ENCODE results near the gene IFITM2.
A peak's percentile ranks its signal among the peaks of the same experiment; 100 is the strongest.

Gene IFITM2

GRCh38 chr11:293271-293851 is 14.3 kb upstream of the IFITM2 start:
- no peak for DNase-seq (ENCODE audit: low read depth, low spot score)

- no peak for DNase-seq (ENCODE audit: low read depth, low spot score)
Observed at GRCh38 chr11:293852-294661, 13.6 kb upstream of the IFITM2 start.

- DNase-seq (ENCODE audit: low read depth, low spot score): no peak
Observed at GRCh38 chr11:294780-295179, 12.8 kb upstream of the IFITM2 start.

DNA sequence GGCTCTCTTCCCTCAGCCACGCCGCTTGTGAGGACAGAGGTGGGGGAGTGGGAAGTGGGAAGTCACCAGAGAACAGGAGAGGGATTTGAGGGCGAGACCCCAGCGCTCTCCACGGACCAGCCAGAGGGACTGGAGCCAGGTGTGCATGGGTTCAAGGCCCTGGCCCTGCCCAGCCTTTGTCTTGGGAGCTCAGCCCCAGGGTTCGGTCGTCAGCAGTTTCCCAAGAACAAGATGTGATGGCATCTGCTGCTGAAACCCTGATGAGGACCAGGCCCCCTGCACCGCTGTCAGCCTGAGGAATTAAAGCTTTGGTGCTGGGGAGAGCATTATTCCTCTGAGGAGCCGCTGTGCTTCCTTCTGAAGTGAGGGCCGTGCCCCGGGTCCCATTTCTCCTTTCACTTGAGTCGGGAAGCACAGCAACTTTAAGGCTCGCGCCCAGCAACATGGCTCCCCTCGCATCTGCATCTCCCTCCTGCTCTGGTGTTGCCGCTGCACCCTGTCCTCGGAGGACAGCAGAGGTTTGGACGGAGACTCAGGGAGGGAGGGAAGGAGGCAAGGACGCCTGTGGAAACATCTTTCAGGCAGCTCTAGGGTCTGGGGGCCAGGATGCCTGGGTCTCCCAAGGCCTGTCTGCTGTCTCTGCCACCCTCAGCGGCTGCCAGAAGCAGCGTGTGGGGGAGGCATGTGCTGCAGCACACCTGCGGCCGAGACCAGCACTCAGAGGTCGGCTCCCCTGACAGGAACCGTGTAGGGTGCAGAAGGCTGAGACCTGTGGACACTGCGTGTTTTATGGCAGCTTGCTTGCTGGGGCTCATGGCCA is 12.1 kb upstream of the IFITM2 start:
- no peak for DNase-seq (ENCODE audit: low read depth, low spot score)

GRCh38 chr11:296171-297050 is 11.2 kb upstream of the IFITM2 start:
- DNase-seq (ENCODE audit: low read depth, low spot score): no peak

DNA sequence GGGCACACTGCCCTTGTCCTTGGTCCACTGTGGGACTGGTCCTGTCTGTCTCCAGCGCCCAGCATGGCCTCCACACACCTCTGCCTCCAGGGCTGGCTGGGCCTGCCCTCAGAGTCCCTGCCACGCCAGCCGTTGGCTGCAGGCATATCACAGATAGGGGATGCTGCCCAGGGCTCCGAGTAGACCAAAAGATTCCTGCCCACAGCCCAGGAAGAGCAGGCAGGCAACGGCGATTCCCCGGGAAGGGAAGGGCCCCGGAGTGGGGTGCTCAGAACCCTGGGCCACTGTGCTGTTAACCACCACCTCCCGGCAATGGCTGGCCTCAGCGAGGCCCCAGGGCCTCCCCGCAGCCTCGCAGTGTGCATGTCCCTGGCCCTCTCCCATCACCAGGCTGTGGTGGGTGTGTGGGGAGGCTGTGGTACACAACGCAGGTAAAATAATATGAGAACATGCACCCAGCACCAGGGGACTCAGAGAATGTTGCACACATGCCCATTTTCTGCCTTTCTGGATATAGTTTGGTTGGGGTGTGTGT is 10.5 kb upstream of the IFITM2 start:
- no peak for DNase-seq (ENCODE audit: low read depth, low spot score)

- DNase-seq (ENCODE audit: low read depth, low spot score): no peak
Observed at GRCh38 chr11:297586-298405, 9.8 kb upstream of the IFITM2 start.

DNA sequence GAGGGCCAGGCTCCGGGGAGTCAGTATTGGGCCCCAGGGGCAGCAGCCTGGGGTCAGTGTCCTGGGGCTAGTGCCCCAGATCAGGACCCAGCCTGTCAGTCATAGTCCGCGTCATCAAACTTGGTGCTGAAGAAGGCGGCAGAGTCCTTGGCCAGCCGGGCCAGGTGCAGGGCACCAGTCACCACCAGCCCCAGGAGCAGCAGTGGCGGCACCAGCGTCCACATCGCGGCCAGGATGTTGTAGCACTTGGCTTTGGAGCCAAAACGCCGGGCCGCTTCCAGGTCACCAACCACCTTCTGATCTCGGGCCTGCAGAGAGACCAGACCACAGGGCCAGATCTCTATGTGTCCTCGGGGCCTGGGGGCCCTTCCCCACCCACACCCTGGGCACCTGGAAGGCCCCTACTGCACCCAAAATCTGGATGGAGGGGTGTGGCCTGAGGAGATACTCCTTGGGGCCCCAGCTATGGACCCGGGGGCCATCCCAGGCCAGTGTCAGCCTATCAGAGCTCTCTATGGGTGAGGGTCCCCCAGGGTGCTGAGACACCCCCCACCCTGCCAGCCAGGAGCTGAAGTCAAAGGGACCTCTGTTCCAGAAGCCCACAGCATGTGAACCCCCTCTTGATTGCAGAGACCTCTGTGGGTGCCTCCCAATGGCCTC is 9.1 kb upstream of the IFITM2 start:
- DNase-seq (ENCODE audit: low read depth, low spot score): no peak

- DNase-seq (ENCODE audit: low read depth, low spot score): no peak
Observed at GRCh38 chr11:299081-299891, 8.3 kb upstream of the IFITM2 start, which contains the start of gene IFITM5. Gene IFITM5, minus strand, starts transcription at chr11:299526. Its CDS starts 36 bp downstream, at chr11:299490.

DNA sequence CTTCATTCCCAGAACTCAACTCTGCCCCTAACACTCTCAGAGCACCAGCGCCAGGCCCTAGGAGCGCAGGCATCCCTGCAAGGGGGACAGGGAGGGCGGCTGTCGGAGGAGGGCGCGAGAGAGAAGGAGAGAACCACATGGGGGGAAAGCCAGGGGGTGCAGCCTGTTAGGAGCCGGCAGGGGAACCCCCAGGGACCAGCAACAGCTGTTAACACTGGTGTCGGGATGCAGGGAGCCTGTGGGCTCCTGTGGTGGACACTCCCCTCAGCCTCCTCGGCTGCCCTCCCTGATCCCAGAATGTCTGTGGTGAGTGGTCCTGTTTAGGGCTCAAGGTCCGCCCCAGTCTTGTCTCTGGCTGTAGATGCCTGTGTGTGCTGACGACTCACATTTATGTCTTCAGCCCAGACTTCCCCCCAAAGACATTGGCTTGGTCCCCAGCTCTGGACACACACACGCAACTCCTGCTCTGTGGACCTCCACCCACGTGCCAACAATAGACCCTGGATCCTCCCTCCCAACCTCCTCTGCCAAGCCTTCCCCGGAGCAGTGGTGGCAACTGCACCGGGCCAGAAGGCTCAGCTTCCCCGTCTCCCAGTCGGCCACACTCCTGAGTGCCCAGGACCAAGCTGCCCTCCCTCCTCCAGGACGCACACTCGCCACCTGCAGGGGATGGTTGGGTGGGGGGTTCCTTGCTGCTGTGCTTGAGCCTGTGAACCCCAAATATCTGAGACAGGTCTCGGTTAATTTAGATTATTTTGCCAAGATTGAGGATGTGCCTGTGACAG is 7.5 kb upstream of the IFITM2 start:
- DNase-seq (ENCODE audit: low read depth, low spot score): peak; percentile 27

GRCh38 chr11:303363-303762 is 4.3 kb upstream of the IFITM2 start:
- DNase-seq (ENCODE audit: low read depth, low spot score): no peak

GRCh38 chr11:304061-304506 is 3.5 kb upstream of the IFITM2 start:
- DNase-seq (ENCODE audit: low read depth, low spot score): no peak

DNA sequence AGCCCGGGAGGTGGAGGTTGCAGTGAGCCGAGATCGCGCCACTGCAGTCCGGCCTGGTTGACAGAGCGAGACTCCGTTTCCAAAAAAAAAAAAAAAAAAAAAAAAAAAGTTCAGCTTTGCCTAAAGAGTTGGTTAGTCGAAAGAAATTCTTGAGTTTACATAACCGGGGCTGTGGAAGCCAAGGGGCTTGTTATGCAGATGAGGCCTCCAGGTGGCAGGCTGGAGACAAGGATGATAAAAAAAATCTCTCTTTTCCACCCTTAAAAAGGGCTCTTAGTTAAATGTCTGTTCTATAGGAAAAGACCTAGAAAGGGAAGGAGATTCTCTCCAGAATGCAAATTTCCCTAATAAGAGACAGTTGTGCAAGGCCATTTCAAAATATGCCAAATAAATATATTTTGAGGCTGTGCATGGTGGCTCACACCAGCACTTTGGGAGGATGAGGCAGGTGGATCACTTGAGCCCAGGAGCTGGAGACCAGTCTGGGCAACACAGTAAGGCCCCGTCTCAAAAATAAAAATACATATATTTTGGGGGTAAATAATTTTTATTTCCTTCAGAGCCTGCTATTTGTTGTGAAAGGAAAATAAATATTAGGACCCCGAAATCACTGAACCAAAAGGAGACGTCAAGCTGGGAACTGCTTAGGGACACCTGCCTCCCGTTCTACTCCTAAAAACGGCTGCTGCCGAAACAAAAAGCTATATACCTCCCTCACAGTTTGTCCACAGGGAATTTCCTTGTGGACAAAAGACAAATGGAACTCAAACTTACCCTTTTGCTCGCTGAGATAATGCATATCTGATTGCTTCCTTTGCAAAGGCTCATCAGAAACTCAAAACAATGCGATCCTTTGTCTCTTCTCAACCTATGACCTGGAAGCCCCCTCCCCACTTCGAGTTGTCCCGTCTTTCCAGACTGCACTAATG is 2.4 kb upstream of the IFITM2 start:
- DNase-seq (ENCODE audit: low read depth, low spot score): peak; percentile 82

DNA sequence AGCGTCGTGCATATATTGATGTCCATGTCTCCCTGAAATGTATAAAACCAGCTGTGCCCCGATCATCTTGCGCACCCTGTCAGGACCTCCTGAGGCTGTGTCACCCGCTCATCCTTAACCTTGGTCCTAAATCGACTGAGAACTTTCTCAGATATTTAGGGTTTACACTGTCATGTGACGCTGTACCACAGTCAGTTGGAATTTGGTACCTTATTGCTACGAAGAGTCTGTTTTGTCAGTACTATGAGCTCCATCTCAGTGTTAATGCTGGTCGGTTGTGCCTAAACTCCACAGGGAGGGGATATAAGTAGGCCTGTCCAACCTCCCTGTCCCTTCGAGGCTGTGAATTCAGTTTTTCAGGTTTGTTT is 1.8 kb upstream of the IFITM2 start:
- DNase-seq (ENCODE audit: low read depth, low spot score): no peak

GRCh38 chr11:306645-307371 is 808 bp upstream of the IFITM2 start:
- no peak for DNase-seq (ENCODE audit: low read depth, low spot score)

Data from astrocyte of the hippocampus (primary cell).